Skin of body (tissue), 2 donors: Measurements from ENCODE around the gene AUTS2. TPM values are rescaled to one million over a fixed set of nuclear protein-coding genes. Genes with fewer than 3 reads are reported as not detected.
A peak's percentile ranks its signal among the peaks of the same experiment; 100 is the strongest.

Experiments used
- DNase-seq: peaks from one replicate; lab custom pipeline; 2025; lab: John Stamatoyannopoulos, UW
- total RNA-seq: library from RNA; depleted of rRNA; stranded (reverse); fragments of >200 nt; gene quantifications from one replicate; pipeline ENCODE4 v1.2.3, GENCODE V29; 2014

AUTS2 gene
- total RNA-seq, 1 donor from 2014 or later = 61.0 TPM

- DNase-seq = no peak
Observed at GRCh38 chr7:70018700-70019099, 420.4 kb downstream of the AUTS2 start.

DNA sequence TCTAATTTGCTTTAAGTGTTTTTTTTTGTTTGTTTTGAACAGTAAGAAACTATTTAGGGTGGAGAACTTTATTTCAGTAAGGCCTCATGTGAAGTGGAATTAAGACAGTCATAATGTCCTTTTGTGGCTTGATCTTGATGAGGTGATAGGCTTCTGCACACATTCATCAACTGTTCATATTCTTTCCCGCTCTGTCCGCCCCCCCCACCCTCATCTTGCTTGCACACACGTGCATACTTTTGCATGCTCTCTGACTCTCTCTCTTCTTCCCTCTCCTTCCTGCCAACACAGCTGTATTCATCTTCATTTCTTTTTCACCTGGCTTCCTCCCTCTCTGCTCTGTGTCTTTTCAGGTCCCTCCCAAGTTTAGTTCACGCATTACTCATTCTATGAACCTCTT lies 429.6 kb downstream of the AUTS2 start:
- no peak for DNase-seq

DNA sequence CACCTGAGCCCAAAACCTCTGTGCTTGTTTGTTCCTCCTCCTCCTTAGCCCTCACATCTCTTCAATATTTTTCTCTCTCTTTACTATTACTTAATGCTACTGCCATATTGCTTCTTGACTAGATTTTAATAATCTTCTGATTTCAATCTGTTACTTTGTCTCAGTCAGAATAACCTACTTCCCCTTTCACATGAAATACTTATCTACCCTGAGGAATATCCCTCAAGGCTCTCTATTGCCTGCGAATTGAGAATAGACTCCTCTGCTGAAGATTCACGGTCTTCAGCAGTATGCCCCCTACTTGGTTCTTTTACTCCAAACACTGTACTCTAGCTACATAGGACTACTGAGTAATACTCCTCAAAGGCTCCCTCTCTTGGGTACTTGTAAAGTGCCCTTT lies 430.3 kb downstream of the AUTS2 start:
- no peak for DNase-seq

DNA sequence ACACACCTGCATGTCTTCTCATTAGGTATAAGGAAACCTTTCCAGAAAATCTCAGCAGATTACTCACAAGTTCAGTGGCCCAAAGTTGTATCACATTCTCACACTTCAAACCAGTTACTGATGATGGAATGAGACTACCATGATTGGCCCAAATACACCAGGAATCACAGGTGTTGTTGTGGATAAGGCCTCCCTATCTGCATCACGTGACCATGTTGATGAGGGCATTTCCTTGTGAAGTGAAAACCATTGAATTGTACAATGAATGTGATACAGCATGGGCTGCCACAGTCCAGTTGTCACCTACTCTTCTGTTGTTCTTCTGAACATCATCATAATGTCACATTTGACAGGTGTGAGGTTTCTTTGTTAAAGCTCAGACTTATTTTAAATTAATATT lies 431.7 kb downstream of the AUTS2 start:
- no peak for DNase-seq

DNA sequence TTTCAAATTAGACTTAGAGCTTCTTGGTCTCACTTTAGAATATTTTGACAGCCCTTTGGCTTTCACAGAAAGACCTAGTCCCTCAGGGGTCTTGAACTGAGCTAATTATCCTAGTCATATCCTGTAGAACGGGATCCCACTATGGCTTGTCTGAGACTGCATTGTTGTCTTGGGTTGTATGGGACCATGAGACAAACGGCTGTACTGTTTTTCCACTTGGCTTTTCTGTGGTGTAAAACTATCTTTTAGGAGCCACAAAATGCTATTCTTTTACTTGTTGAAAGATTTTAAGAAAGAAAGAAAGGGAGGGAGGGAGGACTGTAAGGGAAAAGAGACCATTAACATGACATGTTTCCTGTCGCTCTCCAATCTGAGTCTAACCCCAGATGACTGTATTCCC lies 432.5 kb downstream of the AUTS2 start:
- no peak for DNase-seq

- DNase-seq = no peak
Observed at GRCh38 chr7:70031245-70031644, 433.0 kb downstream of the AUTS2 start.

DNA sequence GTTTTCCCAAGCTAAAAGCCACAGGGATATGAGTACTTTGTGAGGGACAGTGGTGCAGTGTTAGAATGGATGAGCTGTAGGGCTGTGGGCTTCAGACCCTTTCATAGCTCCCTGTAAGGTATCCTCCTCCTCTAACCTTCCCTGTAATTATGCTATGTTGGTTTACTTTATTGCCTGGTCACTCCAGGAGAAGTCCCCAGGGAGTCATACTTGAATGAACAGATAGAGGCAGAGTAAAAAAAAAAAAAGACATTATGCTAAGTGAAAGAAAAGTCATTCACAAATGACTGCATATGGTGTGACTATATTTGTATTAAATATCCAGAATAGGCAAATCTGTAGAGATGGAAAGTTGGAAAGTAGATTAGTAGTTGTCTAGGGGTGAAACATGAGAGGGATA lies 434.4 kb downstream of the AUTS2 start:
- DNase-seq = no peak

DNA sequence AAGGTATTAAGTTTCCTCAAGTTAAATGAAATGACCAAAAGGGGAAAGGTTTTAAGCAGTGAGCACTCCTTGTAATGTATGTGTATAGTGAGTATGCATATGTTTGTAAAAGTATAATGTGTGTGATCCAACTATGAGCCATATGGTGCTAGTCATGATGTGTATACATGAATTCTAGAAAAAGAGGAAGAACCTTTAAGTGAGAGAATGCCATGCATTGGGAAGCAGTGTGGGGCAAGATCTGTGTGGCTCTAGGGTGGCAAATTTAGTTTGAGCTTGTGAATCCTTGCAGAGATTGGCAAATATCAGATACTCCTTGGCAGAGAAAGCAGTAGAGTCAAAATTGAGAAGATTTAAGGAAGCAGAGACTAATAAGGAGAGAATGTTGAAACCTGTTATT lies 435.0 kb downstream of the AUTS2 start:
- DNase-seq = no peak

GRCh38 chr7:70034999-70035398 lies 436.7 kb downstream of the AUTS2 start:
- DNase-seq = no peak

GRCh38 chr7:70035519-70035918 lies 437.2 kb downstream of the AUTS2 start:
- DNase-seq = no peak

DNA sequence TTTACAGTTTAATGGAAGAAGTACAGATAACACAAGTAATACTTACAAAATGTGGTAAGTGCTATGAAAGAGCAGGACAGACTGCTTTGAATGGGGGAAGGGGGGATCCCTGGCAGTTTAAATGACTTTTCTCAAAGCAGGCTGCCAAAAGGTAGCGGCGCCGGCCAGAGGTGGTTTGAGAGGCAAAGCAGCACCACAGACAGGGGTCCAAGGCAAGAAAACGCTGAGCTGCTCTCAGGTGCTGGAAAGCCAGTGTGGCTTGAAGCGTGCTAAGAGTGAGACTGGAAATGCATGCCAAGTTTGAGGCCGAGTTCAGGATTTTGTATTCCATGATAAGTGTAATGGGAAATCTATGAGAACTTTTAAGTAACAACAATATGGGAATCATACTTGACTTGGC lies 437.7 kb downstream of the AUTS2 start:
- no peak for DNase-seq

DNA sequence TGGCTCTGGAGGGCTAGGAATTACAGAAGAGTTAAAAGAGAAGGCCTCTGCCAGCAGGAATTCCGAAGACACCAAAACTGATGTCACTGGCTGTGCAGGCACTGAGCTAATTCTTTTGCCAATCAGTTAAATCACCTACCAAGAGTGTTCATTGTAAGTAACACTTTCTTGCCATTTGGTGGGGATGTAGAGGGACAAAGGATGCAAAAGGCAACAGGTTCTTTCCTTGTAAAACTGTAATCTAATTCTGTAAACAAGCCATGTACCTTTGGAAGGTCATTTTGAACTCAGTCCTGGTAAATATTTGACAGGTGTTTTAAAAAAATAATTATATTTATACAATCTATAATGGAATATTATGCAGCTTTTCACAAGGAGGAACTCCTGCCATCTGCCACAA lies 438.4 kb downstream of the AUTS2 start:
- no peak for DNase-seq

DNA sequence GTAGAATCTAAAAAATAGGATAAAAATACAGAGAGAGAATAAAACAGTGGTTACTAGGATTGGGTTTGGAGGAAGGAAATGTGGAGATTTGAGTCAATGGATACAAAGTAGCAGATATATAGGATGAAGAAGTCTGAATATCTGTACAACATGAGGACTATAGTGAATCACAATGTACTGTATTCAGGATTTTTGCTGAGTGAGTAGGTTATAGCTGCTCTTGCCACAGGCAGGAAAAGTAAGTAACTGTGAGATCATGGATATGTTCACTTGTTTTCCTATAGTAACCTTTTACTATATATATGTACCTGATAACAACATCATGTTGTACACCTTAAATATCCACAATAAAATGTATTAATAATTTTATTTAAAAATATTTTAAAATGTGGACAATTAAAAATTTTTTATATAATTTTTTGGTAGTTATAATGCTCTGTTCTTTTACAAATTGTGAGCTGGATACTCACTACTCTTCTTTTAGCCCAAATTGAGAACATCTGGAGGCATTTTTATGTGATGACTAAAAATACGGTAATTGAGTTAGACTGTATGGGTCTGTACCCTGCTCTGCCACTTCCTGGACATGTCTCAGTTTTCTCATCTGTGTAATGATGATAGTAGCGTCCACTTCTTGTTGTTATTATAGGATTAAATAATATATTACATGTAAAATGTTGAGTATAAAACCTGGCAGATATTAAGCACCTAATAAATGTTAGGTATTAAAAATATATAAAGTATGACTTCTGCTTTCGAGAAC lies 439.1 kb downstream of the AUTS2 start:
- peak; percentile 4 for DNase-seq

- no peak for DNase-seq
Observed at GRCh38 chr7:70040051-70040450, 441.8 kb downstream of the AUTS2 start.

DNA sequence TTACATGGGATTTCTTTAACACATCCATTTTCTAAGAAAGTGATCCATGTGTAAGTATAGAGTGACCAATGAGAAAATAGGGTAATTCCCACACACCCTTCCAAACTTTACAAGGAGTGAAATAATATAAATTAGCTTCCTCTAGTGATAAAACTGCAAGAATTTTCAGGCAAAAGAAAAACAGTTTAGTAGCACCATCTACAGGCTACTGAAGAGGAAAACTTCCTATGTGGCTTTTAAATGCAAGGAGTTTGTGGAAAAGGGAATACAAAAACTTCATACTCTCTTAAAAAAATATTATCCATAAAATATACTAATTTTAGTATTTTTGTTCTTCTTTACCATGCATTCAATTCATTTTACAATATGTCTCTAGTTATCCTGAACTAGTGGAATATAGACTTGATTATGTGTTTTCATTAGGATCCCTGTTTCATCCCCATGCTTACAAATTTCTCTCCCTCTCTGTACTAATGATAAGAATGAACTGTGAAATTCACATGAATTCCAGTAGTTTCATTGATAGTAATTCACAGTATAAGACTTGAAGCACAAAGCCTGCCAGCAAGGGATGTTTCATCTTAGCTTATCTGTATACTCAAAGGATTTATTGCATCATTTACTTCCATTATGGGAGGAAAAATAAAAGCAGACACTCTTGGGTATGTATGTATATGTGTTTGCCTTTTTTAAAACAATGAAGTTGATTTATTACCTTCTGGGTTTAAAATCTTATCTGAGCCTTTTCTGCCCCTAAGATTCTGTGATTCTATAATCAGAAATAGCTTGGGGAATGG lies 442.9 kb downstream of the AUTS2 start:
- DNase-seq = peak; percentile 38

DNA sequence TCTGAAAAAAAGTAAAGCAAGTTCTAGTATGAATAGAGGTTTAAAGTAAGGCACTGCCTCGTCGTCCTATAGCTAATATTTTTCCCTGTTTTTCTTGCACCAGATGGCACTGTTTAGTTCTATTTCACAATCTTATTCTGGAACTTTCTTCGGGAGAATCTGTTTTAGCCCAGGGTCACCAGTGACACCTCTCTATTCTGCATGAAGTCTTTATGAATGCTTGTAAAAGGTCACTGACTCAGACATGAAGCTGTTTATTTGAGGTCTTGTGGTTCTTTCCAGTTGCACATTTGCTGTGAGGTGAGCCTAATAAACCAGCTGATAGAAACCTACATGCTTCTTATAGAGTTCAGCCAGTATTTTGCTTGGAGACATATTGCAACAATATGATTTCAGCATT lies 444.3 kb downstream of the AUTS2 start:
- peak; percentile 36 for DNase-seq

DNA sequence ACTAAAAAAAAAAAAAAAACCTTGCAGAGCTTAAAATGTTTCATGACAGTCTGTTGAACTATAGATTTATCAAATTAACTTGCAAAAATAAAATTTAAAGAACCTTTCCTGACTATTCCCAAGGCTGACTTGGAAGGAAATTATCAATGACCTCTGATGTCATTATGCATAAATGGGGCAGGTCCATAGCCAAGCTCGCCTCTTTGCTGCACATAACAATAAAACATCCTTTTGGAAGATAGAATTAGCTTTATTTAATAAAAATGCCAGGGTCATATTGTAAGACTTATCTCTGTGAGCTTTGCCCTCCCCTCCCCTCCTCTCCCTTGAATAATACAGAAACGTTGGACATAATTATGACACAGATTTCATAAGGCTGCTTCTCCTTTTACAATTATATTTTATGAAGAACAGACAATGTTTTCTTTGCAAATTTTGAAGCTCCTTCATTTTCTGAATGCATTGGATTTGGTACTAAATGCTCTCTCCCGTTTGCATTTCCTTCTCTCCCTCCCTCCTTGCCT lies 444.8 kb downstream of the AUTS2 start:
- no peak for DNase-seq

DNA sequence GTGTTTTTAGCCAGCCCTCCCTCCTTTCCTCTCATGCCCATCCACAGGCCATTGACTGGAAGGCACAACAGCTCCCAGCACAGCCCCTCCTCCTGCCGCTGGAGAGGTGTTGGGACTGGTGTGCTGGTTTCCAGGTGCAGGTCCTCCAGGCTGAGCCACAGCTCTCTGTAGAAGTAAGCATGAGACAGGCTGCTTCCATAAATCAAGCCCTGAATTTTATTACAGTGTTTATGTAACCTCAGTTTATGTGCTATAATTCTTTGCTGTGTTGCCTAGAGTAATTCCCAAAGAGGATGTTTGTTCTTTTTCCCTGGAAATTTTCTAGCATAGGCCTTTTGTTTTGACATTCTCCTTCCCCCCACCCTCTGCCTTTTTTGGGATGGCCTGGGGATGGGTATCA lies 445.8 kb downstream of the AUTS2 start:
- peak; percentile 10 for DNase-seq

DNA sequence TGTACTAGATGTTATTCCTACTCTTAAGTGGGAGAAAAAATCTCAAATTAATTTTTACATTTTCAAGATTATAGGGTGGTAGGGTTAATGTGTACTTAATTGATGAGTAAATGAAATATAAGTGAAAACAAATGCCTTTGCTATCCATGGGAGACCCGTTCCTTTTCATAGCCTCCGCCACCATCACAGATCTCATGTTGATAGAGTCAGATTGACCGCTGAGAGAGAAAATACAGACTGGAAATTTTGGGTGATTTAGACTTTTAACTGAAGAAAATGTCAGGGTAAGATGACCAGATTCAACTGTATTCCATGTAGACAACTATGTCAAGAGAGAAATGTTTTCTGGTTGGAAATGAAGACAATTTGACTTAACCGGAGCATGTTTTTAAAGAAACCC lies 446.2 kb downstream of the AUTS2 start:
- no peak for DNase-seq

DNA sequence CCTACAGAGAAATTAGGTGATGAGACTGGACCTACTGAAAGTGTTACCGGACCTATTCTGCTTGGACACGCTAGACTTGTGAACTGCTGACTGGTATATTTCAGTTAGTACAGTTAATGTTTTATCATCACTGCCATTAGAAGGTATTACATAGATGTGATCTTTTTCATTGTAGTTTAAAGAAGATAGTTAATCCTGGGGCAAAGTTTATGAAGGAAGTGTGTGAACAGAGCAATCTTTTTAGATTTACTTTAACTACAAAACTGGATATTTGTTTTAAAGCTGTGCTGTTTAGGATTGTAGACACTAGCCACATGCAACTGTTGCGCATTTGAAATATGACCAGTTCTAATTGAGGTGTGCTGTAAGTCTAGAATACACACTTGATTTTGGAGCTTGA lies 446.7 kb downstream of the AUTS2 start:
- DNase-seq = no peak

DNA sequence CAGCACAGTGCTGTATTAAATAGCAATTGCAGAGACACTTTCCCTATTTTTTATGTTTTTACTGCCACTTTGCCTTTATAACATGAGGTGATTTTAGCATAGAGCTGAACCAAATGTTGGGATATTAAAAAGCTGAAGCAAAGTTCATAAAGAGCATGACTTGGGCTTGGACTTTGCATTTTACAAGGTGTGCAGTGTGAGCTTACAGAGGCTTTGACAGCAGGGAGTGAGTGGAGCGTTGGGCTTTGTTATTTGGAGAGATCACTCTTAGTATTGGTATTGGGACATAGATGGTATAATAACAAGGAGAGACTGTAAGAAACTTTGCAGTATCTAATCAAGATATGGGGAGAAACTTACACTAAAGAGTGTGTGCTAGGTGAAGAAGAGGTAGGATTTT lies 449.1 kb downstream of the AUTS2 start:
- no peak for DNase-seq

DNA sequence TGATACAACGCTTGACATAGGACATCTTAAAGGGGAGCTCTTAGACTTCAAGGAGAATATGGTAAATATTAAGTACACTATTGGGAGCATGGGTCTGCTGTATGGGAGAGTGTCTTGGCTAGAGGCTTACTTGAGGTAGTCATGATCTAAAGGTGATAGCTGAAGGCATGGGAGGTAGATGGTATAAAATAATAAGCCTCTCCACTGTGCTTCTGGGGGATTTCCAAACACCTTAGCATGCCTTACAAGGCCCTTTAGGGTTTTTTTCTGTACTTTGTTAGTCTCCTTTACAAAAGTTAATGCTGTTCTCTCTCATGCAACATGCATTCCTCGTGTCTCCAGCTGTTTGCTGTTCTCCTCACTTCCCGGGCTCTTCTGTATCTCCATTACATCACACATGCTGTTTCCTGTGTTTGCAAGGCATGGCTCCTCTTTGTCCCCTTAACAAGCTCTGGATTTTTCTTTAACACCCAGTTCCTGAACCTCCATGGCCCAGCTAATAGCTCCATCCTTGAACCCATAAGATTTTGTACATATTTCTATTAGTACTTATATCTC lies 449.7 kb downstream of the AUTS2 start:
- DNase-seq = no peak
